GM20431 (cell line): ENCODE results near the gene CAPN12.

ENCODE experiments used
- in situ Hi-C: fragments of 300-500 bp; cut with MseI, MboI; formaldehyde crosslinking; loops from one replicate; pipeline ENCODE4 v1.15.0; 2020; ENCODE audit warnings: low sequenced_read_pairs; ENCODE audit not compliant: unreplicated experiment

CAPN12 gene

GRCh38 chr19:38727868-38728660 lies 16.2 kb downstream of the CAPN12 start:
- in situ Hi-C loops: no loop called here

- in situ Hi-C loops: no loop called here
These were observed 16.9 kb downstream of the CAPN12 start for GRCh38 chr19:38727306-38727867.

GRCh38 chr19:38726761-38727301 lies 17.4 kb downstream of the CAPN12 start:
- in situ Hi-C loops: no loop called here

GRCh38 chr19:38726284-38726673 lies 18.0 kb downstream of the CAPN12 start:
- in situ Hi-C loops: no loop called here

GRCh38 chr19:38725469-38726283 lies 18.6 kb downstream of the CAPN12 start:
- in situ Hi-C loops: no loop called here

GRCh38 chr19:38723990-38724854 lies 20.1 kb downstream of the CAPN12 start:
- in situ Hi-C loops: no loop called here

GRCh38 chr19:38723606-38723965 lies 20.7 kb downstream of the CAPN12 start:
- in situ Hi-C loops: no loop called here

- in situ Hi-C loops: no loop called here
These were observed 21.2 kb downstream of the CAPN12 start for GRCh38 chr19:38722947-38723605.

- in situ Hi-C loops: no loop called here
These were observed 22.1 kb downstream of the CAPN12 start for GRCh38 chr19:38721979-38722773.

GRCh38 chr19:38721496-38721895 lies 22.8 kb downstream of the CAPN12 start:
- in situ Hi-C loops: no loop called here

- in situ Hi-C loops: no loop called here
These were observed 23.6 kb downstream of the CAPN12 start for GRCh38 chr19:38720559-38721236.

GRCh38 chr19:38719761-38720558 lies 24.3 kb downstream of the CAPN12 start:
- in situ Hi-C loops: no loop called here

GRCh38 chr19:38718747-38719543 lies 25.3 kb downstream of the CAPN12 start:
- in situ Hi-C loops: no loop called here

- in situ Hi-C loops: no loop called here
These were observed 26.4 kb downstream of the CAPN12 start for GRCh38 chr19:38717855-38718254.

GRCh38 chr19:38717051-38717450 lies 27.2 kb downstream of the CAPN12 start:
- in situ Hi-C loops: no loop called here

- in situ Hi-C loops: no loop called here
These were observed 28.7 kb downstream of the CAPN12 start for GRCh38 chr19:38715555-38715954.
